HG02642 (cell line): ENCODE results near the gene PPP4R3B.
A peak's percentile ranks its signal among the peaks of the same experiment; 100 is the strongest.

Experiments used
- ATAC-seq: cut with Tn5 transposase; IDR thresholded peaks from one replicate; pipeline ENCODE4 v1.9.1; 2021; ENCODE audit warnings: mild to moderate bottlenecking; ENCODE audit not compliant: unreplicated experiment, poor library complexity

Gene PPP4R3B

GRCh38 chr2:55524884-55525437 lies 92.5 kb downstream of the PPP4R3B start:
- ATAC-seq, result no peak

DNA sequence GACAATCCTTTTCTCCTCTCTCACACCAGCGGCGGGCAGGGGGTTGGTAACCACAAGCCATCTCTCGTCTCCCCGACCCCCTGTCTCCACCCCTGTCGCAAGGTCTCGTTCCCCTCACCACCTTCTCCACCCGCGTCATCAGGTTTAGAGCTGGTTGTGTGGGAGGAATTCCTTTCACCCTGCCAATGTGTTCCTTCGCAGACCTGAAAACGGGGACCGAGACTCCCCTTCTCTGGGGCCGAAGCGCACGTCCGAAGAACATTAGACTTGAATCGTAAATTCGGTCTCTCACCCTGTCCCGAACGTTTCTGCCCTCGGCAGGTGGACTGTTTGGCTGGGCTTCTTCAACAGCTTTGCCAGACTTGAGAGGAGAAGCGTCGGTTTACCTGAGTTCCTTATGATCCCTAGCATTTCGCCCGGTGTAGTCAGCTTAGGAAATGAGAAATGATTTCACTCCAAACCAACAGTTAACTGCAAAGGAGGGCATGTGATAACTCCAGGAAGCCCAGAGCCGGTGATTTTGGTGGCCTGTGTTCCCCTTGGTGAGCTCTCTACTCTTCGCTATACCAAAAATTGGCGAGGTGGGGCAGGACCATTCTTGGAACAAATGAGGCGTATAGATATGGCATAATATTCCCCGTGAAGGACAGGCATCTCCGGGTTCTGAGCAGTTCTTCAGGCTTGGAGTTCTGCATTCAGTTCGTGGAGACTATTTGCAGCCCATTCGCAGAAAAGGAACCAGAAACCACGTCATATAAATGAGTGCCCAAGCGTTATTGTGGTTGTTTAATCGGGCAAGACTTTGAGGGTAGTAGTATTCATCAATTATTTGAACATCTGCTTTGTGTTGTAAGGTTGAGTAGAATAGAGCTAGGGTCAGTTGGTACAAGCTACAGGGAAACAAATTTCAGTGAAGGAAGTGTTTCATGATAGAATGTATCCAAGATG lies 97.2 kb downstream of the PPP4R3B start:
- ATAC-seq, result peak; percentile 17

DNA sequence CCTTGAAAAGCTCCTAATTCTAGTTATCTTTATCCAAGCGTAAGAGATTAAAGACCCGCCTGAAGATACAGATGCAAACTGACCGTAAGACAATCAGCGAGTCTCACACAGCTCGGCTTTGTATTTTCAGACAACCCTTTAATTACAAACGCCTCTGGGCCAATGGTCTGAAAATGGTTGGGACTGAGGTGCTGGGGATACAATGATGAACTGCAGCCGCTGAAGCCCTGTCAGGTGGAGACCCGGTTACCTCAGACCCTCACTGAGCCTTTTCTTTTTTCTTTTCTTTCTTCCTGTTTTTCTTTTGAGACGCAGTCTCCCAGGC lies 98.6 kb downstream of the PPP4R3B start:
- peak; percentile 11 for ATAC-seq

- ATAC-seq, result no peak
Measured at GRCh38 chr2:55511508-55512124, 105.8 kb downstream of the PPP4R3B start.

GRCh38 chr2:55502590-55503141 lies 114.8 kb downstream of the PPP4R3B start:
- no peak for ATAC-seq

DNA sequence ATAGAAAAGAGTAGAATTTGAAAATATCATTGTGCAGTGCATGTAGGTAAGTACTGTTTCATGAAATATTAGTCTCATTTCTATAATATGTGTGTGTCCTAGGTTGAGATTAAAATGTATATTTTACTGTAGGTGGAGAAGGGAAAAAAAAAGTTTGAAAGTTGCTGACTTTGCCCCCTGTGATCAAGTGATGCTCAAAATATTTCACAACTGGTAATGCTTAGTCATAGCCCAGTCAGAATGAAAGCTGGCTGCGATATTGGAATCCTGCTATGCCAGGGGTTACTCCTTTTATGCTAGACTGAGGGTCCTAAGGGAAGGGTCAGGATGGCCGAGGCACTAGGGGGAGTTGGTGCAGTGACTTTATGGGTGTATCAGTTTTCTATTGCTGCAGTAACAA lies 117.4 kb downstream of the PPP4R3B start:
- ATAC-seq, result no peak

- ATAC-seq, result no peak
Measured at GRCh38 chr2:55498582-55498981, 118.8 kb downstream of the PPP4R3B start.
